ENCODE measurements around the gene RAD54L.

Gene RAD54L

DNA sequence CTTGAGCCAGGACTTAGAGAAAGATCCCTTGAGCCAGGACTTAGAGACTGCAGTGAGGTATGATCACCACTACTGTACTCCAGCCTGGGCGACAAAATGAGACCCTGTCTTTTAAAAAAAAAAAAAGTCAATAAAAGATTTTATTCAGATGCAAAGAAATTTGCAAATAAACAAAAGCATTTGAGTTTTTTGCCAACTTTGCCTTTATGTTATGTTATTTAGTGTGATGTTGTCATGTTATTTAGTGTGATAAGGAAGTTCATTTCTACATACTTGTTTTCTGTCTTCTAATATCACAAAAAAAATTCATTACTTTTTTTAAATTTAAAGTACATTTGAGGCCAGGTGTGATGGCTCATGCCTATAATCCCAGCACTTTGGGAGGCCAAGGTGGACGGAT, 9.0 kb downstream of the RAD54L start:
- Histone ChIP-seq H3K9me3 (ENCODE audit: insufficient read depth, low read length) (no peaks in the 10 kb centered on the region), H4K20me1 (ENCODE audit: low read depth, low read length) (no peaks in the 10 kb centered on the region), H2AFZ (ENCODE audit: low read depth, low read length, severe bottlenecking) (no peak overlapping the region), H3K36me3 (ENCODE audit: low read length) (peaks cover 17% of the 10 kb centered on the region; the same call in 1 of the 2 replicates), H3K27ac (ENCODE audit: low read depth, low read length) (no peak overlapping the region), H3K9me2 (replicated peaks; ENCODE audit: insufficient read depth, low read length) (no peaks in the 10 kb centered on the region), H3K9ac (ENCODE audit: low read length) (no peak overlapping the region), H3K4me3 (ENCODE audit: insufficient read depth, low read length, poor library complexity, severe bottlenecking) (no peak overlapping the region), H3F3A (ENCODE audit: insufficient read depth) (peaks cover 3% of the 10 kb centered on the region; the same call in 1 of the 2 replicates), H3K79me2 (ENCODE audit: insufficient read depth, low read length) (peaks cover 11% of the 10 kb centered on the region; the same call in 1 of the 2 replicates), H3K27me3 (ENCODE audit: low read length) (no peaks in the 10 kb centered on the region), H3K4me2 (ENCODE audit: low read depth, low read length, poor library complexity, severe bottlenecking) (no peak overlapping the region)
- TF ChIP-seq EZH2phosphoT487 (conservative IDR thresholded peaks at IDR 0.05; ENCODE audit: low read length): no peak
- TF ChIP-seq, protein P1, sequence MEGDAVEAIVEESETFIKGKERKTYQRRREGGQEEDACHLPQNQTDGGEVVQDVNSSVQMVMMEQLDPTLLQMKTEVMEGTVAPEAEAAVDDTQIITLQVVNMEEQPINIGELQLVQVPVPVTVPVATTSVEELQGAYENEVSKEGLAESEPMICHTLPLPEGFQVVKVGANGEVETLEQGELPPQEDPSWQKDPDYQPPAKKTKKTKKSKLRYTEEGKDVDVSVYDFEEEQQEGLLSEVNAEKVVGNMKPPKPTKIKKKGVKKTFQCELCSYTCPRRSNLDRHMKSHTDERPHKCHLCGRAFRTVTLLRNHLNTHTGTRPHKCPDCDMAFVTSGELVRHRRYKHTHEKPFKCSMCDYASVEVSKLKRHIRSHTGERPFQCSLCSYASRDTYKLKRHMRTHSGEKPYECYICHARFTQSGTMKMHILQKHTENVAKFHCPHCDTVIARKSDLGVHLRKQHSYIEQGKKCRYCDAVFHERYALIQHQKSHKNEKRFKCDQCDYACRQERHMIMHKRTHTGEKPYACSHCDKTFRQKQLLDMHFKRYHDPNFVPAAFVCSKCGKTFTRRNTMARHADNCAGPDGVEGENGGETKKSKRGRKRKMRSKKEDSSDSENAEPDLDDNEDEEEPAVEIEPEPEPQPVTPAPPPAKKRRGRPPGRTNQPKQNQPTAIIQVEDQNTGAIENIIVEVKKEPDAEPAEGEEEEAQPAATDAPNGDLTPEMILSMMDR (IDR thresholded peaks at IDR 0.05; ENCODE audit: insufficient read depth, low read length, poor library complexity, severe bottlenecking): no peak

DNA sequence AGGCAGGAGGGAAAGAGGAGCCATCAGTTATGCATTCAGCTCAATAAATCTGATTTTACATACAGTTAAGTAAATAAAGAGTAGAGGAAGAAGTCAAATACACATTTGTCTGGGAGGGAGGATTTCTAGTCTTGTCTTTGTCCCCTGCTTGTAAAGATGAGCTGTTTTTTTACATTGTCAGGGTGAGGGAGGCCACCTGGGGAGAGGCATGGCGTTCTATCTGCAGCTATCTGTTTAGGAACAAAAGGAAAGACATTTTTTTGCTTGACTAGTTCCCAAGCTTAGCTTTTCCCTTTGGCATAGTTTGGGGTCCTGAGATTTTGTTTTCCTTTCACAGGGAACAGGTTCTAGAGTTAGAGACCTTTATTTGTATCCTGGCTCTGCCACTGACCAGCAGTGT, 14.9 kb downstream of the RAD54L start:
- peaks cover 38% of the 10 kb centered on the region; the same call in 1 of the 2 replicates for H3K36me3 ChIP-seq (ENCODE audit: low read length)

DNA sequence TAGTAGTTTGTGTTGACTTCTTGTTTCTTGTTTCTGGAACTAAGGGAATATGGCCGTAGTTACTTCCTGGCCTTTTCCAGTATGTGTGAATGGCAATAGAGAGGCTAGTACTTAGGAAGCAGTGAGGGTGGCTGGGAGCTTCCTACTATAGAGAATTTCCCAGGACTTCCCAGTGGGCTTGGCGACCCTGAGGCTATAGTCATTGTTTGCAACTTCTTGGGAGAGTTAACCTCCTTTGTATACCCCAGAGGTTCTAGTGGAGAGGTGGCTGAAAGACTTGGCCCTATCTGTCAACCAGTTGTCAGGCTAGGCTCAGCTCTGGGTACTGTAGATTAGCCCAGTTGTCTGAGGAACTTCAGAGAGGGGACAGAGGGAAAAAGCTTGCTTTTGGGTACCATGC, 15.6 kb downstream of the RAD54L start:
- peaks cover 44% of the 10 kb centered on the region; the same call in 1 of the 2 replicates for H3K36me3 ChIP-seq (ENCODE audit: low read length)
- no peaks in the 10 kb centered on the region for H4K20me1 ChIP-seq (ENCODE audit: low read depth, low read length)

More for the DNA sequence above, 14.9 kb downstream of the RAD54L start:
- Histone ChIP-seq H4K20me1 (ENCODE audit: low read depth, low read length) (no peaks in the 10 kb centered on the region), H3K4me3 (ENCODE audit: insufficient read depth, low read length, poor library complexity, severe bottlenecking) (no peak overlapping the region), H2AFZ (ENCODE audit: low read depth, low read length, severe bottlenecking) (no peak overlapping the region), H3K9me3 (ENCODE audit: insufficient read depth, low read length) (no peaks in the 10 kb centered on the region), H3K9ac (ENCODE audit: low read length) (no peak overlapping the region), H3K27ac (ENCODE audit: low read depth, low read length) (no peak overlapping the region), H3K27me3 (ENCODE audit: low read length) (no peaks in the 10 kb centered on the region), H3K9me2 (replicated peaks; ENCODE audit: insufficient read depth, low read length) (no peaks in the 10 kb centered on the region), H3F3A (ENCODE audit: insufficient read depth) (no peaks in the 10 kb centered on the region), H3K4me2 (ENCODE audit: low read depth, low read length, poor library complexity, severe bottlenecking) (no peak overlapping the region), H3K79me2 (ENCODE audit: insufficient read depth, low read length) (peaks cover 2% of the 10 kb centered on the region; the same call in 1 of the 2 replicates)
- TF ChIP-seq EZH2phosphoT487 (conservative IDR thresholded peaks at IDR 0.05; ENCODE audit: low read length): no peak
- TF ChIP-seq, protein P1 (IDR thresholded peaks at IDR 0.05; ENCODE audit: insufficient read depth, low read length, poor library complexity, severe bottlenecking): no peak

More for the DNA sequence above, 15.6 kb downstream of the RAD54L start:
- no peak for TF ChIP-seq EZH2phosphoT487 (conservative IDR thresholded peaks at IDR 0.05; ENCODE audit: low read length)
- TF ChIP-seq, protein P1 (IDR thresholded peaks at IDR 0.05; ENCODE audit: insufficient read depth, low read length, poor library complexity, severe bottlenecking): no peak
- no peak overlapping the region for H2AFZ ChIP-seq (ENCODE audit: low read depth, low read length, severe bottlenecking)
- H3K79me2 ChIP-seq (ENCODE audit: insufficient read depth, low read length): no peaks in the 10 kb centered on the region
- H3K9me2 ChIP-seq (replicated peaks; ENCODE audit: insufficient read depth, low read length): no peaks in the 10 kb centered on the region
- no peak overlapping the region for H3K27ac ChIP-seq (ENCODE audit: low read depth, low read length)
- H3K9me3 ChIP-seq (ENCODE audit: insufficient read depth, low read length): no peaks in the 10 kb centered on the region
- H3K4me2 ChIP-seq (ENCODE audit: low read depth, low read length, poor library complexity, severe bottlenecking): no peak overlapping the region
- H3K9ac ChIP-seq (ENCODE audit: low read length): no peak overlapping the region
- no peak overlapping the region for H3K4me3 ChIP-seq (ENCODE audit: insufficient read depth, low read length, poor library complexity, severe bottlenecking)
- no peaks in the 10 kb centered on the region for H3F3A ChIP-seq (ENCODE audit: insufficient read depth)
- H3K27me3 ChIP-seq (ENCODE audit: low read length): no peaks in the 10 kb centered on the region
